Activated T-cell treated with anti-CD3 and anti-CD28 coated beads, Interleukin-2, amount 50 U/mL, for 48 hours (primary cell): ENCODE results near the gene PAM16.

ENCODE experiments used
- DNase-seq, 2 experiments: peaks; one replicate each; pipeline ENCODE4 v3.0.0-alpha.2; 2020

The PAM16 gene

DNA sequence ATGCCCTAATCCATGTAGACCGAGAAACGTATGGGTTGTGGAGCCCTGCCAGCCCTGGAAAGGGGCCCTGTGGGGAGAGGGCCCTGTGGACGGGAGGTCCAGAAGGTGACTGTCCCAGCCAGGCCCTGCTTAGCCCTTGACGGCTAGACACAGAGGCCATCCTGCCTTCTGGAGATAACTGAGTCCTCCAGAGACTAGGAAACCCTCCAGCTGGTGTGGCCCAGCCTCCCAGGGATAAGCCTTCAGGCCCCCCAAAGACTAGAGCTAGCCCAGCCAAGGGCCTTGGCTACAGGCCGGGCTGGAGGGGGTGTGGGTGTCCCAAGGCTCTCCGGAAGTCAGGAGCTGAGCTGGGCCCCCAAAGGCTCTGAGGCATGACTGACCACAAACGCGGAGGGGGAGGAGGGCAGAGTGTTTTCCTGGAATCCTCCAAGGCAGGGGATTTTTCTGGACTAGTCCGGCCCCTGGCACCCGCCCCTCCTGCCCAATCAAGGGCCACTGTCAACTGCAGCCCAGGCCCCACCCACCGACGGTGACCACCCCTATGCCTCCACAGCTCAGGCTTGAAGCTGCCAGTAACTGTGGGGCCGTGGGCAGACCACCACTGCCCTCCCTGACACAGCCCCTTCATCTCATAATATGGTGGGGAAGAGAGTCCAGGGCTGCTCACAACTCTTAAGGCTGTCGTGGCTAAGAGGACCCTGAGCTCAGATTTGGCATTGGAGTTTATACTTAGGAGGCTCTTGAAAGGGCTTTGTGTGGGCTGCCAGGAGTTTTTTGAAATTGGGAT lies 19.6 kb upstream of the PAM16 start:
- no peak for DNase-seq

DNA sequence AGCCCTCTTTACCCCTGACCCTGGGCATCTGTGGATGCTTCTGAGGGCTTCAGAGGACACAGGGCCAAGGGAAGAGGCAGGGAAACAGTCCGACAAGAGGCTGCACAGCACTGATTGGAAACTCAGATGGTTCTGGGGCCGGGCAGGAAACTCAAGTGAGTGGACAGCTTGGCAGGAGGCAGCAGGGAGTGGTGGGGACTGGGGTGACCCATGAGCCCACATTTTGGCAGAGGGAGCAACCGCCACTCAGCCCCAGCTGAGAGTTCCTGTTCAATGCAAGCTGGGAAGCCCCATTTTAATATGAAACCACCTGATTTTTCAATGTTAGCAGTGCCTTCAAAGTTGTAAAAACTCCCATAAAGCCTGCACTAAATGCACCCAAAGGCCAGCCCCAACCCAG lies 19.0 kb upstream of the PAM16 start:
- DNase-seq: no peak

DNA sequence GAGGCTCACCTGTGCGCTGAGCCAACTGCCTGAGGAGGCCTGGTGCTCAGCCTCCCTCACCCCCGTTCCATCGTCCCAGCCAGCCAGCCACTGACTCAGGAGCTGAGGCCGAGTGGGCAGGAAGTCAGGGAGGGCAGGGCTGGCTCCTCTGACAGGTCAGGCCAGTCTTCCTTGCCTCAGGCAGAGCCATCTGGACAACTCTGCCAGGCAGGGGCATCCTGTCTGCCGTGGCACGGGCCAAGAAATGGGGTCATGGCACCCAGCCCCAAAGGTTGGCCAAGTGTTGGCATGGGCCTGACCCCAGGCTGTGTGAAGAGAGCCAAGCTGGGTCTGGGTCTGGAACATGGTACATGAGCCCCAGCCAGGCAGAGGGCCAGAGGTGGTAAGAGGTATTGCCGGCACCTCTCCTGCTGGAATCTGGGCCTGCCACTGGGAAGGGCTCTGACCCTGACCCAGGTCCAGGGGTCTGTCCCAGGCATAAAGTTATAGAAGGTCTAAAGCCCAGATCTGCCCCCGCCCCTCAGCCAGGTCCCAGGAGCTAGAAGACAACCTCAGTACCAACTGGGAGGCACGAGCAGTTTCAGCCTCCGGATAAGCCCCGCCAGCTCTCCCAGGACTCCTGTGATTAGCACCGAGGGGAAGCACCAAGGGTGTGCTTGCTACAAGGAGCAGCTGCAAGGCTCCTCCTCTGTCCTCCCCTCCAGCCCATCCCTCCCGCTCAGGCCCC lies 18.0 kb upstream of the PAM16 start:
- DNase-seq: no peak

DNA sequence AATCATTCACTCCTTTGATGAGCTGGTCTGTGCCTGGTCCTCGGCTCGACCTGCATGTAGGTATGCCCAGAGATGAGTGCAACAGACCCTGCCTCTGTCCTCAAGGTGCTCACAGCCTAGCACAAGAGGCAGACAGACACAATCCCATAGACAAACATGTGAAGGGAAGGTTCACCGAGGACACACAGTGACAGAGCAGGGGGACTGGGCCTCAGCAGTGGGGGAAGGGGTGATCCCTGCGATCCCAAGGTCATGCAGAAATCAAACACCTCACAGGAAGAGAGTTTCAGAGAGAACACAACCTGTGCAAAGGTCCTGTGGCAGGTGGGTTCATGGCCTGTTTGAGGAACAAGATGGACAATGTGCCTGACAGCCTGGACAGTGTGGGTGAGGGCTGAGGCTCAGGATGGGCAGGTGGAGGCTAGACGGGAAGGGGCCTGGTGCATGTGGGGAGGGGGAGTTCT lies 16.3 kb upstream of the PAM16 start:
- no peak for DNase-seq

DNA sequence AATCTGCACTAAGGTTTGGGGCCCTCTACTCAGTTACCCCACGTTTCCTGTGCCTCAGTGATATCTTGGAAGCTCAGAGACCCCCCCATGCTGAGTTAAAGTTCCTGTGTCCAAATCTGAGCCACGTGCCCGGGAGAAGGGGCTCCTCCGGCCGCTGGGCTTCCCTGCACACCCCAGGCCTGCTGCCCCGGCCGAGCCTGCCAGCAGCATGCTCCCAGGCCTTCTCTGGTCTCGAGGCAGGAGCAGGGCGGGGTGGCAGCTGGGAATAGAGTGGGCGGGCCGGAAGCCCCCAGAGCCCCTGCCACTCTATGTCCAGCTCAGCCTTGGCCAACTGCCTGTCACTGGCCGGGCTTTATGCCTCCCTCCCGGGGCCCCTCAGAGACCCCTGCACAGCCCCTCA lies 14.9 kb upstream of the PAM16 start:
- DNase-seq: no peak

DNA sequence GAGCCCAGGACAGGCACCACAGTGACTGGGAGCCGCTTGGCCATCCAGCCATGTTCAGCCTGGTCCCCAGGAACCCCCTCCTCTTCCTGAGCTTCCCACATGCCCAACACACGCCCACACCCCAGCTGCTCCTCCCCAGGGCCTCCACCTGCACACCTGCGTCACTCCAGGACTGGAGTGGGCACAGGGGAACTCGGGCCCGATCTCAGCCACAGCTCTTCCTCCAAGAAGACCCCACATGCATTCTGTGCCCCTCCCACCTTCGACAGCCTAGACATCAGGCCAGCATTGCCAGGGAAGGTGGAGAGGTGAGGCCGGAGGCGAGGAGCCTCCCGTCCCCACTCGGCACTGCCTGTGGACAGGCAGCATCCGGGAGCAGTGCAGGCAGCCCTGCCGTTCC lies 14.5 kb upstream of the PAM16 start:
- DNase-seq: no peak

DNA sequence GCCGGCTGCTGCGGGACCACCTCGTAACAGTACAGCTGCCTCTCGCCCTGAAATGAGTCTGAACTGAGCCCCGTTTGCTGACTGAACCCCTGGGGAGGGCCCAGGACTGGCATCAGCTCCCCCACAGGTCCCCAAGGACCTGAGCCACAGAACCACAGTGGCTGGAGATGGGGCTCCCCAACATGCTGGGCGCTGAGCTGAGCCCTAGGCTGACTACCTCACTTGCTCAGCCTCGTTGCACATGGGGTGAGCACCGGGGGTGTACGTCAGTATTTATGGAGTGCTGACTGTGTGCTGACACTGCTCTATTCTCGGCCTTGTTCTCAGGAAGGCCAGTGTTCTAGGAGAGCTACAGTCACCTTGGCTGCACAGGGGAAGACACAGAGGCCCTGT lies 13.9 kb upstream of the PAM16 start:
- no peak for DNase-seq

DNA sequence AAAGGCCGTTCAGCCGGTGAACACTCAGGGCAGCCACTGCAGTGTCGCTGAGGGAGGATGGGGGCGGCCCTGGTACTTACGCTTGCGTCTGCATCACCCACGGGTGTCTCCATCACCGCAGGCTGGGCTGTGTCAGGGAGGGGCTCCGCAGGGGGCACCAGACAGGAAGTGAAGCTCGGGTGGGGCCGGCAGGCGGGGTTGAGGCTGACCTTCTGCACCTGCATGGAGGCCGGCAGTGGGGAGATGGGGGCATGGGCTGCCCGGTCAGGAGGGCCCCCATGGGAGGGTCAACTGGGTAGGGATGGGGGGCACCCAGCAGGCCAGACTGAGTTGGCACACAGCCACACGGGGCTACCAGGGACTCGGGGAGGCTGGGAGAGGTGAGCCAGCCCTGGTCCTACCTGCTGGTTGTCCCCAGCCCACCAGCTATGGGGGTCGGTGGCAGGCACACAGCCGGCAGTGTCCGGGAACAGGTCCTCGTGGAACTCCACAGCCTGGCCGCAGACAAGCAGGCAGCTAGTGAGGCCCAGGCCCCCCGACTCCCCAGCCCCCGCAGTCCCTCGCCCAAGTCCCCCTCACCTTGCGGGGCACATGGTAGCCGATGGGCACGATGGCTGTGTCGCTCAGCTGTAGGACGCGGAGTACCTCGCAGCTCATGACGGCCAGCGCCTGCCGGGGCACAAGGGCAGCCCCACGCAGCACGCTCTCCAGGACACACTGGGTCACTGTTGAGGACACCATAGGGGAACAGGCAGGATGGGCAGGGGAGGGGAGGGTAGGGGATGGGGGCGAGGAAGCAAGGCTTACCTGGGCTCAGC lies 13.3 kb upstream of the PAM16 start:
- DNase-seq: no peak

DNA sequence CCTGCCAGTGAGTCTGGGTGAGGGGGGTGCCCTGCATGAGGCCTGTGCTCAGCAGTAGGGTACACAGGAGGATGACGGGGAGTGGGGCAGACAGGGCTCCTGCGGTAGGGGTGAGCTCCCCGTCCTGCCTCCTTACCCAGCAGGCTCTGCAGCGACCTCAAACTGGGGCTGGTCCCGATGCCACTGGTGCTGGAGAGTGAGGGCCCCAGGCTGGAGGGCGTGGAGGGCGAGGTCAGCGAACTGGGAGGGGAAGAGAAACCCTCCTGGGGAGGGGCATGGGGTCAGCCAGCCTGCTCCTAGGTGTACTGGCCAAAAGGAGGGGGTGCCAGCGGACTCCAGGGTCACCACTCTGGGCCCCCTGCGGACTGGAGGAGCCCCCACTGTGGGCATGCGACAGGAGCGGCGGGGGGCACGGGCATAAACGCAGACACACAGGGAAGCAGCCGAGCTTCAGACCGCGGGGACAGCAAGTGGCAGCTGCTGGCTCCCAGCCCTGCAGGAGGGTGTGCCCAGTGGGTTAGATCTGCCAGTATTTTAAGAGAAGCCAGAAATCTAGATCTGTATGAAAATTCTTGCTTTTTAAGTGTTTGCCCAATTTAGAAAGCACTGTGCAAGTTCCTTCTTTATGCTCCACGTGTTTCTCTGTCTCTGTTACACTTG lies 11.5 kb upstream of the PAM16 start:
- no peak for DNase-seq

DNA sequence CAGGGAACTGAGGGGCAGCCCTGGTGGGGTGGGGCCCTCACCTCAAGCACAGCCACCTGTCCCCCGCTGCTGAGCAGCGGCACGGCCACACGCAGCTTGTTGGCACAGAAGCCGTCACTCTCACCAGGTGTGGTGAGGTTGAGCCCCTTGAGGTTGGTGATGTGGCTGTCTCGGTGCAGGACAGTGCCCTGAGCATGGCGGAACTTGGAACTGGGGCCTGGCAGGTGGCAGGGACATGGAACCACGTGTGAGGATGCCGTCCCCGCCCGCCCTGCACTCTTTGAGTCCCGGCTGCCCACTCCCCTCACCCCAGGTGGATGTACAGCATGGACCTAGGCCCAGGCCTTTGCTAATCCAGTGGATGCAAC lies 10.8 kb upstream of the PAM16 start:
- no peak for DNase-seq

DNA sequence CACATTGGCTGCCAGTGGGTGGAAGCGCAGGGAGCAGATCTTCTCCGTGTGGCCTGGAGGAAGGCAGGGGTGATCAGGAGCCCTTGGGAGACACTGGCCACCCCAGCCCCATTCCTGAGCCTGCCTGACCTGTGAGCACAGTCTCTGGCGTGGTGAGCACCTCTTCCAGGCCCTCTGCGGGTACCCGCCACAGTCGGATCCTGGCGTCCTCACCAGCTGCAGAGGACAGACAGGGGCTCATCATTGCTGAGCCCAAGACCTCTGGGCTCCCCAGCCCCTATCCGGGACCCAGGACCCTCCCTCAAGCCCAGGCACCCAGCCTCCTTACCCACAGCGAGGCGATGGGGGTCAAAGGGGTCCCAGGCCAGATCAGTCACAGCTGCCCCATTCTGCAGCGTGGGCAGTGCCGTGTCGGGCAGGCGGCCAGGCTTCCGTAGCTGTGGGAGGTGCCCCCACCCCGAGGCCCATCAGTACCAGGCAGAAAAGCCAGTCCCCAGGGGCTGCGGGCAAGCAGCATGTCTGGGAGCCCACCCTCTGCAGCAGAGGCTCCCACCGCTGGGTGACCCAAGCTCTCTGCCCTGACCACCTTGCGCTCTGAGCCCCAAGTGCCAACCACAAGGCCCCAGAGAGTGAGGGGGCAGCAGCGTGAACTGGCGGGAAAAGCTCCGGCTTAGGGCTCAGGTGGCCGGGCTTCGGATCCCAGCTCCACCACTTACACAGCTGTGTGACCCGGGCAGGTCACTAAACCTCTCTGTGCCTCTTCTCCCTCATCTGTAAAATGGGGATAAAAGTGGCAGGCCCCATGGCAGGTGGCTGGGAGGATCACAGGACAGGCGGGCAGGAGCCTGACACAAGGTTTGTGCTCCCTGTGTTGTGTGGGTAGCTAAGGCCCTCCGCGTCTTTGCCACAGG lies 10.2 kb upstream of the PAM16 start:
- no peak for DNase-seq

DNA sequence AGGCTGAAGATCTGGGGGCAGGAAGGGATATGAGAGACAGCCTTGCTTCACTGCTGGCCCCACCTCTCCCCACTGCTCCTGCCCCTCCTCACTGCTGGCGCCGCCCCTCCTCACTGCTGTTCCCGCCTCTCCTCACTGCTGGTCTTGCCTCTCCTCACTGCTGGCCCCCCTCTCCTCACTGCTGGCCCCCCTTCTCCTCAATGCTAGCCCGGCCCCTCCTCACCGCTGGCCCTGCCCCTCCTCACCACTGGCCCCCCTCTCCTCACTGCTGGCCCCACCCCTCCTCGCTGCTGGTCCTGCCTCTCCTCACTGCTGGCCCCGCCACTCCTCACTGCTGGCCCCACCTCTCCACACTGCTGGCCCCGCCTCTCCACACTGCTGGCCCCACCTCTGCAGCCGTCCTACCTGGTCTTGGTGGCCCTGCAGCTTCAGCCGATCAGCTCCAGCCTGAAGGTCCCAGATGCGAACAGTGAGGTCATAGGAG lies 9.5 kb upstream of the PAM16 start:
- no peak for DNase-seq

DNA sequence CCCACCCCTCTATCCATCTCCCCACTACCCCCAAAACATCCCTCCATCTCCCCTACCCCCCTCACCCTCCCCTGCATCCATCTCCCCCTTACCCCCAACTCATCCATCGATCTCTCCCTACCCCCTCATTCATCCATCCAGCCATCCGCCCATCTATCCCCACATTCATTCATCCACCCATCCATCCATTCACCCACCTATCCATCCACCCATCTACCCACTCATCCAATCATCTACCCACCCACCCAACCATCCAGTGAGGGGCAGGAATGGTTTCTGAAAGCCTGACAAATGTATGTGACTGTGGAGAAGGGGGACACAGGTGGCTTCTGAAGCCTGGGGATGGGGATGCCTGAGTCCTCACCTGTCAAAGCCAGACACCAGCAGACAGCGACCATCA lies 8.8 kb upstream of the PAM16 start:
- no peak for DNase-seq

DNA sequence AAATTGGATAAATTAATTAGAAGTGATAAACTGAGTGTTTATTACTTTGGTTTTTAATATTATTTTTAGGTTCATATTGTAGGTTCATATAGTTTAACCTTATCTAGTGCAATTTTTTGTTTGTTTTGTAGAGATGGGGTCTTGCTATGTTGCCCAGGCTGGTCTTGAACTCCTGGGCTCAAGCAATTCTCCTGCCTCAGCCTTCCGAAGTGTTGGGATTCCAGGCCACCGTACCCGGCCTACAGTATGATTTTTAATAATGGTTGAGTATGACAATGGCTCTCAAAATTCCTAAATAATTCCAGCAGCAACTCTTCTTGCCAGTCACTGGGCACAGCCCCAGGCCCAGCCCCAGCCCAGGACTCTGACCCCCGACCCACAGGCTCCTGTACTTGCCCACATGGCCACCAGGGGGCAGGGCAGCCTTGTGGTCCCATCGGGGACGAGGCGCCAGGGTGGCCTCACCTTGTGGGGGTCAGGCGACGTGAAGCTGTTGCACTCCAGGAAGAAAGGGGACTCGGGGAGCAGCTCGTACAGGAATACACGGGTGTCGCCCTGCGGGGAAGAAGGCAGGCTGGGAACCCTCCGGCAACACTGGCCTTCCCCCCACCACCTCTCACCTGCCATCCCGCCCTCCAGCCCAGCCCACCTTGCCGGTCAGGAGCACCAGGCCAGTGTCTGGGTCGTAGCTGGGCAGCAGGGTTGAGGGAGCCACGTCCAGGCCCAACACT lies 7.9 kb upstream of the PAM16 start:
- DNase-seq: peak; percentile 80 to 81

DNA sequence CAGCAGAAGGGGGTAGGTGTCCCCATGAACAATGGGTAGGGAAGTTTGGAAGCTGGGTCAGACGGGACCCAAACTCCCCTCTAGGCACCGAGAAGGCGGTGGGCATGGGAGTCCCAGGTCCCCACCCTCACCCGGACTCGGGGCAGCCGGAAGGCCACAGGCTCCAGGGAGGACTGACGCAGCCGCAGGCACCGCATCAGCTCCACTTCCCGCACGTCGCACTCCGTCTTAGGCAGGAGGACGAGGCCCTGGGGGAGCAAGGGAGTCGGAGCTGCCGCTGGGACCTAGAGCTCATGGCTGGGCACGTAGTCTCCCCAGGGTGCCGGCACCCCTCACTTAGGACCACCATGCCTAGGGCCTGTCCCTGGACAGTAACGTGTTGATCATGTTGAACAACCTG lies 7.1 kb upstream of the PAM16 start:
- no peak for DNase-seq

DNA sequence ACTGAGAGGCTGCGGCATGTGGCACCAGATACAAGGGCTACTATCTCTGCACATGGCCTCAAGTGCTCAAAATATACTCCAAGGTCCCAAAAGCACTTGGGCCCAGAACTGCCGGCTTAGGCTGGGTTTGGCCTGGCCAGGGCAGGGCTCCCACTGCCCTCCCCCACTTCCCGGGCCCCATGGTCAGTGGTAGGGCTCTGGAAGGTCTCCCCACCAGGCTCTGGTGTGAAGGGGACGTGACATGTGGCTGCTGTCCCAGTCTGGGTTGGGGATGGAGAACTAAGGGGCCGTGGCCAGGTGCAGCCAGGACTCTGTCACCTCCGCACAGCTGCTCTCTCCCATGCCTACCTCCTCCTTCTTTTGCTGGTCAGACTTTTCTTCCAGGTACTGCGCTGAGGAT lies 5.7 kb upstream of the PAM16 start:
- no peak for DNase-seq

DNA sequence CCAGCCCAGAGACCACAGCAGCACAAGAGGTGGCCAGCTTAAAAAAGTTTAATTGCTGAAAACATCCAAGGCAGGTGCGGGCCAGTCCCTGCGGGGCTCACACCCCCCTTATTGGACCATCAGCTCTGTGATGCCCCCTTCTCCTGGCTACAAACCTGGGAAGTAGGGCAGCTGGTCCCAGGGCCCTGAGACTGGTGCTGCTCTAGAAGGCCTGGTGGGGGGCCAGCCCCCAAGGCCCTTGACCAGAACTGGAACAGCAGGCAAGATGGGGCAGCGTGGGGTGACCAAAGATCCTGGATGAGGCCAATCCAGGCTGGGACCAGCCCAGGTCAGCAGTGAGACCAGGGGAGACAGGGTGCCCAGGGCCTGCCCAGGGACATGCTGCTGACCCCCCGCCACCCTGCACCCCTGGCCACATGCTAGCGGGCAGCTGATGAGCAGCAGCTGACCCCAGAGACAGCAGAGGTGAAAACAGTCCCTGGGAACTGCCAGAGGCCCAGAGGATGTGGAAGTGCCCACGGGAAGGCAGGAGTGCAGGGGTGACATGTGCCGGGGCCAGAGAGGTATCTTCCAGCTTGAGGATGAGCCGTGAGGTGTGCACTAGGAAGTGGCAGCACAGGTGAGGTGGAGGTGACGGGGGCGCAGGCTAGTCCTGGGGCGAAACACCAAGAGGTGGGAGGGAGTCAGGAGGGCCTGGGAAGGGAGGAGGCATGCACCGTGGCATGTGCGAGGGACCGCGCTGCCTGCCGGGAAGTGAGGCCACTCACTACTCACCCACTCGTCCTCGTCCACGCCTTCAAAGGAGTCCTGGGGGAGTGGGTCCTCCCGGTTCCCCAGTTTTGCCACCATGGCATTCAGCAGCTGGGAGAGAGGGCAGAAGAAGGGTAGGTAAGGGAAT lies 3.6 kb upstream of the PAM16 start:
- no peak for DNase-seq

DNA sequence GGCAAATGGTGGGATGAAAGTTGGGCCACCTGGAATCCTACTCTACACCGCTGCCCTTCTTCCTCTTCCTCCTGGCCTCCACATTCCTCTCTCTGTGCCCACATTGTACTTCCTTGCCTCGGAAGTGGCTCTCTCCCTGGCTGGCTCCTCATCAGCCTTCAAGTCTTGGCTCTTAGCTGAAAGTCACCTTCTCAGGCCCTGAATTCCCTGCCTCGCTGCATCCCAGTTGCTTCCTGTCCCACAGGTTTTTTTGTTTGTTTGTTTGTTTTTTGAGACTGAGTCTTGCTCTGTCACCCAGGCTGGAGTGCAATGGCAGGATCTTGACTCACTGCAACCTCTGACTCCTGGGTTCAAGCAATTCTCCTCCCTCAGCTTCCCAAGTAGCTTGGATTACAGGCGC lies 2.6 kb upstream of the PAM16 start:
- DNase-seq: no peak

DNA sequence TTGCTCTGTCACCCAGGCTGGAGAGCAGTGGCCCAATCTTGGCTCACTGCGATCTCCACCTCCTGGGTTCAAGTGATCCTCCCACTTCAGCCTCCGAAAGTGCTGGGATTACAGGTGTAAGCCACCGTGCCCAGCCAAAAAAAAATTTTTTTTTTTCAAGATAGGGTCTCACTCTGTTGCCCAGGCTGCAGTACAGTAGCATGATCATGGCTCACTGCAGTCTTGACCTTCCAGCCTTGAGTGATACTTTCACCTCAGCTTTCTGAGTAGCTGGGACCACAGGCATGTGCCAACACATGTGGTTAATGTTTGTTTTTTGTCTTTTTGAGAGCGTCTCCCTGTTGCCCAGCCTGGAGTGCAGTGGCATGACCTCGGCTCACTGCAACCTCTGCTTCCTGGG lies 1.7 kb upstream of the PAM16 start:
- no peak for DNase-seq

DNA sequence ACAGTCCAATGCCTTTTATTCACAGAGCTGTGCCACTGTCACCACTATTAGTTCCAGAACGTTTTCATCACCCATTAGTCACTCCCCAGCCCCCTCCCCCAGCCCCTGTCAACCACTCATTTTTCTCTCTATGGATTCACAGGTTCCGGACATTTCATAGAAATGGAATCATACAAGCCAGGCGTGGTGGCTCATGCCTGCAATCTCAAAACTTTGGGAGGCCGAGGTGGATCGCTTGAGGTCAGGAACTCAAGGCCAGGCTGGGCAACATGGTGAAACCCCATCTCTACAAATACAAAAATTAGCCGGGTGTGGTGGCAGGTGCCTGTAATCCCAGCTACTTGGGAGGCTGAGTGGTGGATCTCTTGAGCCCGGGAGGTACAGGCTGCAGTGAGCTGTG lies 759 bp upstream of the PAM16 start:
- peak in 1 of 2 experiments; percentile 36 for DNase-seq
